DND-41 (cell line): ENCODE results near the gene TPPP.

ENCODE experiments used
- ATAC-seq: fragments of 200-7000 bp; cut with Tn5 transposase; 3 replicates; pipeline ENCODE4 v1.9.1; 2021; ENCODE audit warnings: low read depth; ENCODE audit not compliant: insufficient read depth
- DNase-seq: peaks from one replicate; pipeline ENCODE4 v3.0.0-alpha.2; 2020
- H2AFZ ChIP-seq: 2 replicates; pipeline ENCODE4 v1.6.0; 2012; ENCODE audit warnings: low read depth, low read length
- H3K27ac ChIP-seq: 2 replicates; pipeline ENCODE4 v1.5.1; 2012; ENCODE audit warnings: low read length, inconsistent platforms
- H3K27me3 ChIP-seq: fragments of 200-600 bp; sonication (generic); 2 replicates; pipeline ENCODE4 v1.6.0; 2012; ENCODE audit warnings: low read length, mild to moderate bottlenecking, inconsistent platforms; ENCODE audit not compliant: insufficient read depth, poor library complexity
- H3K36me3 ChIP-seq: 2 replicates; pipeline ENCODE4 v1.5.1; 2012; ENCODE audit warnings: low read length, inconsistent platforms; ENCODE audit not compliant: insufficient read depth
- H3K4me1 ChIP-seq: 2 replicates; pipeline ENCODE4 v1.5.1; 2012; ENCODE audit warnings: mild to moderate bottlenecking, low read length; ENCODE audit not compliant: insufficient read depth
- H3K4me2 ChIP-seq: 2 replicates; pipeline ENCODE4 v1.6.0; 2012; ENCODE audit warnings: mild to moderate bottlenecking, moderate library complexity, low read length, inconsistent platforms; ENCODE audit not compliant: insufficient read depth
- H3K4me3 ChIP-seq, 2 experiments: fragments of 200-600 bp in 1 of 2; shearing (Covaris generic) in 1 of 2; 2 replicates each; pipeline ENCODE4 v1.5.1; 2012 to 2016; ENCODE audit warnings: inconsistent platforms in 2 of 2, low read length in 2 of 2, mild to moderate bottlenecking in 2 of 2, low read depth in 1 of 2, moderate library complexity in 1 of 2
- H3K79me2 ChIP-seq: 2 replicates; pipeline ENCODE4 v1.6.0; 2012; ENCODE audit warnings: low read length, inconsistent platforms; ENCODE audit not compliant: insufficient read depth
- H3K9ac ChIP-seq: 2 replicates; pipeline ENCODE4 v1.6.0; 2012; ENCODE audit warnings: low read depth, mild to moderate bottlenecking, inconsistent platforms, low read length, moderate library complexity
- H3K9me3 ChIP-seq: 2 replicates; pipeline ENCODE4 v1.5.1; 2012; ENCODE audit warnings: low read length, moderate library complexity, mild to moderate bottlenecking, inconsistent platforms; ENCODE audit not compliant: insufficient read depth, severe bottlenecking
- H4K20me1 ChIP-seq: 2 replicates; pipeline ENCODE4 v1.6.0; 2012; ENCODE audit warnings: low read length; ENCODE audit not compliant: insufficient read depth
- CTCF ChIP-seq: IDR thresholded peaks from 2 replicates; pipeline ENCODE4 v1.5.1; 2012; ENCODE audit warnings: borderline replicate concordance, low read length, moderate library complexity, mild to moderate bottlenecking; ENCODE audit not compliant: poor library complexity, severe bottlenecking; ENCODE audit errors: extremely low read depth
- EZH2 ChIP-seq: IDR thresholded peaks from 3 replicates; pipeline ENCODE4 v1.6.1; 2012; ENCODE audit warnings: borderline replicate concordance, low read depth, mild to moderate bottlenecking, moderate library complexity, low read length, inconsistent platforms; ENCODE audit not compliant: severe bottlenecking

The TPPP gene

DNA sequence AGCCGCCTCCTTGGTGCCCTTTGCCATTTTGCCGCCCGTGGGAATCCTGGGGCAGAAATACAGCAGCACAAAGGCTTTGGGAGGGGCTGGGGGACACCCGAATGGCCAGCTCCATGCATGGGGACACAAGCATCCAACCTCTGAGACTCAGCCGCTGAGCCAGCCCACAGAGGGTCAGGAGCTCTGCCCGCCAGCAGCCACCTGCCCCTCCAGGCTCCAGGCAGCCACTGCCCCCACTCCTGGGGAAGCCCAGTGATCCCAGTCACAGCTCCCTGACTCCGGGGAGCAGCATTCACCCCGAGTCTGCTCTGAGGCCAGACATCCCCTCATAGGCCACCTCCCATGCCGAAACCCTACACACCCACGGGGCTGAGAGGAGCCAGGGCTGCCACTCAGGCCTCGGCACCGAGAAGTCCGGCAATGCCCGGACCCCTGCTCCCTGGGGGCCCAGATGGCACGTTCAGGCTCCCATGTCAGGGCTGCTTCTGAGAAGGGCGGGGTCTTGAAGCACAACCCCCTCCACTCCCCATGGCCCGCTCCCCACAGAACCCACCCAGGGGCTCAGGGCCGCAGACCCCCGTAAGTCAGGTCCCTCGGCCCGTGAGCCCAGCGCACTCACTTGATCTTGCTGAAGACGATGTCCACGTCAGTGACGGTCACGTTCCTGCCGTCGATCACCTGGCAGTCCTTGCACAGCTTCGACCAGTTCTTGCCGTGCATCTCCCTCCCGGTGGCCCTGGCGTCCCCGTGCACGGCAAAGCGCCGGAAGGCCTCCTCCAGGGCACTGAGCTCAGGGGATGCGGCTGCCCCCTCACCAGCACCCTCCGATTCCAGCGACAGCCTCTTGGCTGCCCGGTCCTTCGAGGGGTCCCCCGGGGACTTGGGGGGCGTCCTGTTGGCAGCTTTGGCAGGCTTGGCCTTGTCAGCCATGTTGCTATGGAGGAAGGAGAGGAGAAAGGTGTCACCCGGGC is 15.7 kb downstream of the TPPP start:
- Histone ChIP-seq H3K36me3 (no peaks in the 10 kb centered on the region), H4K20me1 (peaks cover 17% of the 10 kb centered on the region), H3K4me3 (no peak overlapping the region), H3K27ac (no peak overlapping the region), H2AFZ (no peak overlapping the region), H3K9ac (no peak overlapping the region), H3K27me3 (no peaks in the 10 kb centered on the region), H3K9me3 (no peaks in the 10 kb centered on the region), H3K4me2 (no peak overlapping the region), H3K79me2 (no peaks in the 10 kb centered on the region), H3K4me1 (no peaks in the 10 kb centered on the region)
- ATAC-seq: no peak
- TF ChIP-seq CTCF (no peak), EZH2 (no peak)
- no peak for DNase-seq

GRCh38 chr5:676699-677076 is 16.5 kb downstream of the TPPP start:
- H3K79me2 ChIP-seq: no peaks in the 10 kb centered on the region
- H3K27ac ChIP-seq: no peak overlapping the region
- no peak overlapping the region for H3K4me2 ChIP-seq
- H3K4me3 ChIP-seq: no peak overlapping the region
- no peak overlapping the region for H3K9ac ChIP-seq
- no peaks in the 10 kb centered on the region for H3K27me3 ChIP-seq
- H4K20me1 ChIP-seq: peaks cover 20% of the 10 kb centered on the region
- no peak for ATAC-seq
- no peaks in the 10 kb centered on the region for H3K9me3 ChIP-seq
- DNase-seq: no peak
- H2AFZ ChIP-seq: no peak overlapping the region
- no peaks in the 10 kb centered on the region for H3K36me3 ChIP-seq
- no peaks in the 10 kb centered on the region for H3K4me1 ChIP-seq
- TF ChIP-seq CTCF: no peak
- TF ChIP-seq EZH2: no peak

GRCh38 chr5:675871-676698 is 17.1 kb downstream of the TPPP start:
- peaks cover 25% of the 10 kb centered on the region for H4K20me1 ChIP-seq

More at GRCh38 chr5:675871-676698, 17.1 kb downstream of the TPPP start:
- no peak overlapping the region for H3K4me3 ChIP-seq
- H2AFZ ChIP-seq: no peak overlapping the region
- H3K4me2 ChIP-seq: no peak overlapping the region
- no peaks in the 10 kb centered on the region for H3K36me3 ChIP-seq
- H3K27me3 ChIP-seq: no peaks in the 10 kb centered on the region
- H3K9ac ChIP-seq: no peak overlapping the region
- TF ChIP-seq EZH2 (no peak), CTCF (no peak)
- ATAC-seq (no peak), DNase-seq (no peak)
- H3K79me2 ChIP-seq: no peaks in the 10 kb centered on the region
- no peak overlapping the region for H3K27ac ChIP-seq
- no peaks in the 10 kb centered on the region for H3K4me1 ChIP-seq
- H3K9me3 ChIP-seq: no peaks in the 10 kb centered on the region
